Measurements from ENCODE around the gene SEPSECS. TPM values are rescaled to one million over a fixed set of nuclear protein-coding genes. Genes with fewer than 3 reads are reported as not detected.

Gene SEPSECS
- total and polyA plus RNA-seq, 2 of the 13 experiments (the other 11 are each of a cell fraction or from before 2014, with no cell fraction given) = 9.4 to 14.3 TPM

DNA sequence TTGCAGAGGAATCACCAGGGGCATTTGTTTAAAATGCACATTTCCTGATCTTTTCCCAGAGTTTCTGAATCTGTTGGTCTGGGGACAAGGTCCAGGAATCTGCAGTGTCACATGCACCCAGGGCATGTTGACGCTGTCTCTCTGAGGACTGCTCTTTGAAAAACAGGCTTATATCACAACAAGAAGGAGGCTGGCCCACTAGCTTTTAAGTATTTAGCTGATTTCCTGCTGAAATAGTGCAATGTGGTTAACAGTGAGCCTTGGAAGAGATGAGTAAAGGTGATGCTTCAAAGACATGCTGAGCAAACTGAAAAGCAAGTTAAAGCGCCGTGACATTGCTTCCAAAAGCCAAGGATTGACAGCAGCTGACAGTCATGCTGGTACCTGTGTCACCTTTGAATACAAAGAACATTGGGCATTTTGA, 18.6 kb upstream of the SEPSECS start (continued):
- no peak for TF ChIP-seq TOPORS (CRISPR knock-in tag; IDR thresholded peaks at IDR 0.05)
- no peak for TF ChIP-seq ZNF282 (IDR thresholded peaks at IDR 0.05; ENCODE audit: partially characterized antibody)
- no peak for TF ChIP-seq ZNF253 (CRISPR knock-in tag; IDR thresholded peaks at IDR 0.05; ENCODE audit: borderline replicate concordance)
- TF ChIP-seq, protein P1, sequence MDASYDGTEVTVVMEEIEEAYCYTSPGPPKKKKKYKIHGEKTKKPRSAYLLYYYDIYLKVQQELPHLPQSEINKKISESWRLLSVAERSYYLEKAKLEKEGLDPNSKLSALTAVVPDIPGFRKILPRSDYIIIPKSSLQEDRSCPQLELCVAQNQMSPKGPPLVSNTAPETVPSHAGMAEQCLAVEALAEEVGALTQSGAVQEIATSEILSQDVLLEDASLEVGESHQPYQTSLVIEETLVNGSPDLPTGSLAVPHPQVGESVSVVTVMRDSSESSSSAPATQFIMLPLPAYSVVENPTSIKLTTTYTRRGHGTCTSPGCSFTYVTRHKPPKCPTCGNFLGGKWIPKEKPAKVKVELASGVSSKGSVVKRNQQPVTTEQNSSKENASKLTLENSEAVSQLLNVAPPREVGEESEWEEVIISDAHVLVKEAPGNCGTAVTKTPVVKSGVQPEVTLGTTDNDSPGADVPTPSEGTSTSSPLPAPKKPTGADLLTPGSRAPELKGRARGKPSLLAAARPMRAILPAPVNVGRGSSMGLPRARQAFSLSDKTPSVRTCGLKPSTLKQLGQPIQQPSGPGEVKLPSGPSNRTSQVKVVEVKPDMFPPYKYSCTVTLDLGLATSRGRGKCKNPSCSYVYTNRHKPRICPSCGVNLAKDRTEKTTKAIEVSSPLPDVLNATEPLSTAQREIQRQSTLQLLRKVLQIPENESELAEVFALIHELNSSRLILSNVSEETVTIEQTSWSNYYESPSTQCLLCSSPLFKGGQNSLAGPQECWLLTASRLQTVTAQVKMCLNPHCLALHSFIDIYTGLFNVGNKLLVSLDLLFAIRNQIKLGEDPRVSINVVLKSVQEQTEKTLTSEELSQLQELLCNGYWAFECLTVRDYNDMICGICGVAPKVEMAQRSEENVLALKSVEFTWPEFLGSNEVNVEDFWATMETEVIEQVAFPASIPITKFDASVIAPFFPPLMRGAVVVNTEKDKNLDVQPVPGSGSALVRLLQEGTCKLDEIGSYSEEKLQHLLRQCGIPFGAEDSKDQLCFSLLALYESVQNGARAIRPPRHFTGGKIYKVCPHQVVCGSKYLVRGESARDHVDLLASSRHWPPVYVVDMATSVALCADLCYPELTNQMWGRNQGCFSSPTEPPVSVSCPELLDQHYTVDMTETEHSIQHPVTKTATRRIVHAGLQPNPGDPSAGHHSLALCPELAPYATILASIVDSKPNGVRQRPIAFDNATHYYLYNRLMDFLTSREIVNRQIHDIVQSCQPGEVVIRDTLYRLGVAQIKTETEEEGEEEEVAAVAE (CRISPR knock-in tag; IDR thresholded peaks at IDR 0.05; ENCODE audit: borderline replicate concordance) = no peak
- TF ChIP-seq MZF1 (CRISPR knock-in tag; IDR thresholded peaks at IDR 0.05; ENCODE audit: borderline replicate concordance) = no peak
- TF ChIP-seq, protein P2, sequence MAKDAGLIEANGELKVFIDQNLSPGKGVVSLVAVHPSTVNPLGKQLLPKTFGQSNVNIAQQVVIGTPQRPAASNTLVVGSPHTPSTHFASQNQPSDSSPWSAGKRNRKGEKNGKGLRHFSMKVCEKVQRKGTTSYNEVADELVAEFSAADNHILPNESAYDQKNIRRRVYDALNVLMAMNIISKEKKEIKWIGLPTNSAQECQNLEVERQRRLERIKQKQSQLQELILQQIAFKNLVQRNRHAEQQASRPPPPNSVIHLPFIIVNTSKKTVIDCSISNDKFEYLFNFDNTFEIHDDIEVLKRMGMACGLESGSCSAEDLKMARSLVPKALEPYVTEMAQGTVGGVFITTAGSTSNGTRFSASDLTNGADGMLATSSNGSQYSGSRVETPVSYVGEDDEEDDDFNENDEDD (CRISPR knock-in tag; IDR thresholded peaks at IDR 0.05; ENCODE audit: borderline replicate concordance) = peak; percentile 33; the same call in 1 of the 2 replicates
- TF ChIP-seq ZNF761 (CRISPR knock-in tag; conservative IDR thresholded peaks at IDR 0.05) = no peak
- no peak for TF ChIP-seq KMT2A (CRISPR knock-in tag; IDR thresholded peaks at IDR 0.05)
- no peak for TF ChIP-seq IKZF1 (IDR thresholded peaks at IDR 0.05)
- TF ChIP-seq CBX1 (IDR thresholded peaks at IDR 0.05; ENCODE audit: low read depth) = no peak
- TF ChIP-seq ZNF136 (CRISPR knock-in tag; IDR thresholded peaks at IDR 0.05; ENCODE audit: low read depth) = no peak
- no peak for TF ChIP-seq ZNF446 (CRISPR knock-in tag; IDR thresholded peaks at IDR 0.05)
- no peak for TF ChIP-seq ZNF678 (CRISPR knock-in tag; IDR thresholded peaks at IDR 0.05)
- TF ChIP-seq KDM2A (CRISPR knock-in tag; IDR thresholded peaks at IDR 0.05; ENCODE audit: borderline replicate concordance, low read depth) = no peak
- TF ChIP-seq ZNF747 (CRISPR knock-in tag; IDR thresholded peaks at IDR 0.05; ENCODE audit: borderline replicate concordance) = no peak
- TF ChIP-seq, protein P3, sequence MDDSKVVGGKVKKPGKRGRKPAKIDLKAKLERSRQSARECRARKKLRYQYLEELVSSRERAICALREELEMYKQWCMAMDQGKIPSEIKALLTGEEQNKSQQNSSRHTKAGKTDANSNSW (CRISPR knock-in tag; IDR thresholded peaks at IDR 0.05; ENCODE audit: borderline replicate concordance) = no peak
- TF ChIP-seq ZNF768 (CRISPR knock-in tag; IDR thresholded peaks at IDR 0.05) = no peak
- no peak for TF ChIP-seq CHD2 (IDR thresholded peaks at IDR 0.05; ENCODE audit: low read depth, low read length)
- no peak for TF ChIP-seq MED8 (CRISPR knock-in tag; IDR thresholded peaks at IDR 0.05; ENCODE audit: insufficient replicate concordance)
- no peak for TF ChIP-seq ZNF460 (CRISPR knock-in tag; IDR thresholded peaks at IDR 0.05; ENCODE audit: borderline replicate concordance)
- TF ChIP-seq, protein P4, sequence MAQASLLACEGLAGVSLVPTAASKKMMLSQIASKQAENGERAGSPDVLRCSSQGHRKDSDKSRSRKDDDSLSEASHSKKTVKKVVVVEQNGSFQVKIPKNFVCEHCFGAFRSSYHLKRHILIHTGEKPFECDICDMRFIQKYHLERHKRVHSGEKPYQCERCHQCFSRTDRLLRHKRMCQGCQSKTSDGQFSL (CRISPR knock-in tag; IDR thresholded peaks at IDR 0.05) = no peak
- no peak for TF ChIP-seq CBX2 (IDR thresholded peaks at IDR 0.05; ENCODE audit: low read depth, low read length)
- no peak for TF ChIP-seq CBX2 (CRISPR knock-in tag; IDR thresholded peaks at IDR 0.05; ENCODE audit: low read depth)
- TF ChIP-seq ZNF484 (CRISPR knock-in tag; IDR thresholded peaks at IDR 0.05; ENCODE audit: borderline replicate concordance, low read depth) = no peak
- no peak for TF ChIP-seq ZNF552 (CRISPR knock-in tag; IDR thresholded peaks at IDR 0.05; ENCODE audit: borderline replicate concordance)
- no peak for TF ChIP-seq ZNF451 (CRISPR knock-in tag; IDR thresholded peaks at IDR 0.05)
- no peak for TF ChIP-seq ARHGAP35 (CRISPR knock-in tag; IDR thresholded peaks at IDR 0.05; ENCODE audit: borderline replicate concordance)
- no peak for TF ChIP-seq TMF1 (CRISPR knock-in tag; IDR thresholded peaks at IDR 0.05; ENCODE audit: low read depth)
